BJ (cell line): ENCODE data around the gene WFDC10A. TPM values are rescaled to one million over a fixed set of nuclear protein-coding genes. Genes with fewer than 3 reads are reported as not detected.
A peak's percentile ranks its signal among the peaks of the same experiment; 100 is the strongest.
"Not testable (repeated sequence)": the region's sequence is repeated elsewhere in the genome, so short reads cannot be mapped to it uniquely, and the experiment has no call there.

Source experiments
- CTCF ChIA-PET: fragments of 350-600 bp; formaldehyde crosslinking; extraction: SDS; loops from one replicate; lab custom pipeline; 2021; ENCODE audit warnings: antibody characterized with exemption, inconsistent platforms; lab: Yijun Ruan, JAX
- POLR2A ChIA-PET: fragments of 300-600 bp; sonication (Branson Sonifier 250); formaldehyde crosslinking; extraction: SDS; loops from one replicate; lab custom pipeline; 2021; ENCODE audit warnings: antibody characterized with exemption; lab: Charles Lee
- DNase-seq: peaks from one replicate; pipeline ENCODE4 v3.0.0-alpha.2; 2011; ENCODE audit warnings: low read depth
- H3K27me3 ChIP-seq: 2 replicates; pipeline ENCODE4 v1.6.0; 2011; ENCODE audit warnings: low read length; ENCODE audit not compliant: control insufficient read depth, insufficient read depth
- H3K36me3 ChIP-seq: 2 replicates; pipeline ENCODE4 v1.5.1; 2011; ENCODE audit warnings: low read length; ENCODE audit not compliant: control insufficient read depth, insufficient read depth
- H3K4me3 ChIP-seq: 2 replicates; pipeline ENCODE4 v1.5.1; 2011; ENCODE audit warnings: low read depth, mild to moderate bottlenecking, control low read depth, low read length
- polyA minus RNA-seq: library from RNA; depleted of rRNA, polyadenylated mRNA; stranded (reverse); fragments of >200 nt; gene quantifications from 2 replicates; pipeline ENCODE4 v1.2.3, GENCODE V29; 2011; rRNA and poly(A)+ RNA removed
- polyA plus RNA-seq: library from polyadenylated mRNA; depleted of rRNA; stranded (reverse); fragments of >200 nt; gene quantifications from 2 replicates; pipeline ENCODE4 v1.2.3, GENCODE V29; 2011; rRNA removed
- TF ChIP-seq, protein P1 (sequence below): IDR thresholded peaks from 2 replicates; pipeline ENCODE4 v1.5.1; 2011; ENCODE audit warnings: low read depth, mild to moderate bottlenecking, control low read depth, inconsistent platforms, low read length, moderate library complexity; ENCODE audit not compliant: insufficient read depth

Gene WFDC10A
- polyA plus RNA-seq (not detected in 2 replicates), polyA minus RNA-seq (not detected in 2 replicates)

DNA sequence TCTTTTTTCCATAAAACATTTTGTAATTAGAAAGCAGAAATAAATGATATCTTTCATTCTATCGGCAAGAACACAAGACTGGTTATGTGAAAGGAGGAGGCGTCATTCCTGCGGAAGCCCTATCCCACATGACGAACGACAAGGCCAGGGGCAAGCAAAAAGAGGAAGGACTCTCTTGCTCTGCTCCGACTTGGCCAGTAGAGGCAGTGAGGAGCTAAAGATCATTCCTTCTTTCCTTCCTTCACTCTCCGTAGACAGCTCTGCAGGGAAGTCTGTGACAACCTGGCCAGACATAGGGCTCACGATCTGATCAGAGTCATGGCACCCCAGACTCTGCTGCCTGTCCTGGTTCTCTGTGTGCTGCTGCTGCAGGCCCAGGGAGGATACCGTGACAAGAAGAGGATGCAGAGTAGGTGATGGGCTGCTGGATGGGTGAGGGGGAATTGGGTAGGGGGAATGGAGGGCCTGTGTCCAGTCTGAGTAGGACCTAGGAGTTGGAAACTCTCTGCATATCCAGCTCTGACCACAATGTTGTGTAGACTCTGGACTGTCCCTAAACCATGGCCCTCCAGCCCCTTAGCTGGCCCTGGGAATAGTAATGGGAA, at the start of gene WFDC10A:
Gene WFDC10A, plus strand, starts transcription at position 244 of the 605 bp plus-strand sequence. Its CDS starts 75 bp downstream, at position 319.
- ChIA-PET POLR2A (no interaction called here), CTCF (interaction anchor here (0.6 to 2.4 kb wide), 12 partner anchors 8 to 883 kb away, joined by 3 to 13 read pairs (median 4); no protein-coding TSS in a partner anchor)
- DNase-seq: no peak
- Histone ChIP-seq H3K36me3 (no peaks in the 10 kb centered on the region), H3K4me3 (no peak within 1 kb of the TSS), H3K27me3 (no peaks in the 10 kb centered on the region; the same call in 1 of the 2 replicates)
- TF ChIP-seq, protein P1, sequence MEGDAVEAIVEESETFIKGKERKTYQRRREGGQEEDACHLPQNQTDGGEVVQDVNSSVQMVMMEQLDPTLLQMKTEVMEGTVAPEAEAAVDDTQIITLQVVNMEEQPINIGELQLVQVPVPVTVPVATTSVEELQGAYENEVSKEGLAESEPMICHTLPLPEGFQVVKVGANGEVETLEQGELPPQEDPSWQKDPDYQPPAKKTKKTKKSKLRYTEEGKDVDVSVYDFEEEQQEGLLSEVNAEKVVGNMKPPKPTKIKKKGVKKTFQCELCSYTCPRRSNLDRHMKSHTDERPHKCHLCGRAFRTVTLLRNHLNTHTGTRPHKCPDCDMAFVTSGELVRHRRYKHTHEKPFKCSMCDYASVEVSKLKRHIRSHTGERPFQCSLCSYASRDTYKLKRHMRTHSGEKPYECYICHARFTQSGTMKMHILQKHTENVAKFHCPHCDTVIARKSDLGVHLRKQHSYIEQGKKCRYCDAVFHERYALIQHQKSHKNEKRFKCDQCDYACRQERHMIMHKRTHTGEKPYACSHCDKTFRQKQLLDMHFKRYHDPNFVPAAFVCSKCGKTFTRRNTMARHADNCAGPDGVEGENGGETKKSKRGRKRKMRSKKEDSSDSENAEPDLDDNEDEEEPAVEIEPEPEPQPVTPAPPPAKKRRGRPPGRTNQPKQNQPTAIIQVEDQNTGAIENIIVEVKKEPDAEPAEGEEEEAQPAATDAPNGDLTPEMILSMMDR: peak; percentile 79

DNA sequence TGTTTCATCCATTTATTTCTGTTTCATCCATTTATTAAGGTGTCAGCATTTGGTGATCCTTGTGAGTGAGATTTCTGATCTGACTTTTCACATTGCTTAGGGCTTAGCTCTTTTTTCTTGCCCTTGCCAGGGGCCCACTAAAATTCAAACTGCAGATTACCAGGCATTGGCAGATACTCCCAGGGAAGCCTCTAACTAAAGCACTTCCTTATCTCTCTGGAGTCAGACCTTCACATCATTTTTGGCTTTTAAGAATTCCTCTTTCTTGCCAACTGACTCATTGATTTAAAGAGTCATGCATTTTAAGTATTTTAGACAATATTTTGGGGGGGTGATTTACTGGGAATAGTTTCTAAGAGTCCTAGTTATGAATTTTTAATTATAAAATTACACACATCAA, 47.8 kb upstream of the WFDC10A start:
- TF ChIP-seq, protein P1: no peak
- H3K4me3 ChIP-seq: no peak overlapping the region
- DNase-seq: no peak
- POLR2A ChIA-PET: no interaction called here
- no peaks in the 10 kb centered on the region for H3K36me3 ChIP-seq
- CTCF ChIA-PET: no interaction called here
- H3K27me3 ChIP-seq: peaks cover 4% of the 10 kb centered on the region

DNA sequence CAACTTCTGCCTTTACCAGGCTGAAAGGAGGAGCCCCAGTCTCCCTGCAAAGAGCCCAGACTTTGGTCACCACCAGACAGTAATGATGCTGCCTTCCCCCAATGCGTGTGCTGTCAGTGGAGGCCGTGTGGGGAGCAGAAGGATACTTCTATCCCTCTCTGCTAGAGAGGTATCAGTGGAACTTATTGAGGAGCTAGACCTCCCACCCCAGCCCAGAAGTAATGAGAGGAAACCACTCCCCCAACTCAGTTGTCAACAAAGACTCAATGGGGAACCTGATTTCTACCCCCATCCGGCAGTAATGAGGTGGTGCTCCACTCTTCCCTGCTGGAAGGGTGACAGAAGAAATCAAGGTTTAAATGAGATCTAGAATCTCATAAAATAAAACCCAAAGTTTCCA, 46.0 kb upstream of the WFDC10A start:
- Histone ChIP-seq H3K27me3 (peaks cover 4% of the 10 kb centered on the region), H3K4me3 (no peak overlapping the region), H3K36me3 (no peaks in the 10 kb centered on the region)
- POLR2A ChIA-PET: no interaction called here
- CTCF ChIA-PET: interaction anchor here (2.0 kb wide), 1 partner anchor 188 kb away, joined by 8 read pairs; no protein-coding TSS in a partner anchor
- DNase-seq: no peak
- TF ChIP-seq, protein P1: no peak

DNA sequence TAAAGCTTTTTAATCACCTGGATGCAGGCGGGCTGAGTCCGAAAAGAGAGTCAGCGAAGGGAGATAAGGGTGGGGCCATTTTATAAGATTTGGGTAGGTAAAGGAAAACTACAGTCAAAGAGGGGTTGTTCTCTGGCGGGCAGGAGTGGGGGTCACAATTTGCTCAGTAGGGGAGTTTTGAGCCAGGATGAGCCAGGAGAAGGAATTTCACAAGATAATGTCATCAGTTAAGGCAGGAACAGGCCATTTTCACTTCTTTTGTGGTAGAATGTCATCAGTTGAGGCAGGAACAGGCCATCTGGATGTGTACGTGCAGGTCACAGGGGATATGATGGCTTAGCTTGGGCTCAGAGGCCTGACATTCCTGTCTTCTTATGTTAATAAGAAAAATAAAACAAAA, 45.2 kb upstream of the WFDC10A start:
- POLR2A ChIA-PET, H3K36me3 ChIP-seq, H3K27me3 ChIP-seq, DNase-seq, CTCF ChIA-PET, H3K4me3 ChIP-seq: not testable (repeated sequence)

DNA sequence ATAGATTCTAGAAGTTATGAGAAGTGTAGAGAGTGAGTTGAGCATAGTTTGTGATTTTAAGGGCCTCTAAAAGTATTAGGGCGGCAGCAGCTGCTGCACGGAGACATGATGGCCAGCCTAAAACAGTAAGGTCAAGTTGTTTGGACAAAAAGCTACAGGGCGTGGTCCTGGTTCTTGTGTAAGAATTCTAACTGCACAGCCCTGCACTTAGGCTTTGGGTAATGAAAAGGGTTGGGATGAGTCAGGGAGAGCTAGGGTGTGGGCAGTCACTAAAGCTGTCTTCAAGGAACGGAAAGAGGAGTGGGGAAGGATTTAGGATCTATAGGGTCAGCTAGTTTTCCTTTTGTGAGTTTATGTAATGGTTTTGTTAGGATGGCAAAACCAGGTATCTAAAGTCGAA, 43.6 kb upstream of the WFDC10A start:
- H3K27me3 ChIP-seq, DNase-seq, H3K36me3 ChIP-seq, POLR2A ChIA-PET, H3K4me3 ChIP-seq: not testable (repeated sequence)
- CTCF ChIA-PET: interaction anchor here (1.6 kb wide), 1 partner anchor 185 kb away, joined by 7 read pairs; no protein-coding TSS in a partner anchor

DNA sequence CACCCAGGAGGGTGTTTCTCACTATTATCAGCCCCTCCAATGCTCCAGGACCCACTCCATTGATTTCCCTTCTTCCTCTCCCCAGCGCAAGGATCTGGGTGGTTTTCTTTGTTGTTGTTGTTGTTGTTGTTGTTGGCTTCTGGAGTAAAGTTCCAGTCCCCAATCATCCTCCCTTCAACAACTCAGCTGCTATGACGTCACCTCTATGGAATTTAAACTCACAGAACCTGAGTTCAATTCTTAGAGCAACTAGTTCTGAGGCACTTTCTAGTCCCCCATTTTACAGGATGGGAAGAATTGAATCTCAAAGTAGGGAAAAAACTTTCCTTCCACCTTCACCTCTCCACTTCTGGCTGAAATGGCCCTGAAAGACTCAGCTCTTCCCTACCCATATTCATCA, 40.7 kb upstream of the WFDC10A start:
- ChIA-PET POLR2A (no interaction called here), CTCF (interaction anchor here (1.3 kb wide), 1 partner anchor 183 kb away, joined by 6 read pairs; no protein-coding TSS in a partner anchor)
- TF ChIP-seq, protein P1: no peak
- no peak for DNase-seq
- Histone ChIP-seq H3K4me3 (no peak overlapping the region), H3K36me3 (no peaks in the 10 kb centered on the region), H3K27me3 (no peaks in the 10 kb centered on the region; the same call in 1 of the 2 replicates)
